OCI-LY3 (cell line): Measurements from ENCODE around the gene LIFR.

Experiments used
- H2AFZ ChIP-seq: fragments of 200-600, 300-600 bp; shearing (Covaris generic); 2 replicates; pipeline ENCODE4 v1.6.0; 2014; ENCODE audit warnings: antibody characterized with exemption, low read depth, low read length
- H3K27ac ChIP-seq: fragments of 200-600, 300-600 bp; sonication (generic); 2 replicates; pipeline ENCODE4 v1.5.1; 2014; ENCODE audit warnings: mild to moderate bottlenecking, low read length, moderate library complexity, mixed read lengths
- H3K27me3 ChIP-seq: fragments of 200-600, 300-600 bp; sonication (generic); 2 replicates; pipeline ENCODE4 v1.6.1; 2014; ENCODE audit warnings: low read depth, low read length, mixed read lengths
- H3K36me3 ChIP-seq: fragments of 200-600, 300-600 bp; sonication (generic); replicated peaks from 2 replicates; pipeline ENCODE3; 2014; ENCODE audit warnings: low read depth, low read length, mixed read lengths
- H3K4me1 ChIP-seq: fragments of 300-600, 200-600 bp; sonication (generic); 2 replicates; pipeline ENCODE4 v1.6.1; 2014; ENCODE audit warnings: low read length, mixed read lengths
- H3K4me2 ChIP-seq: fragments of 200-600, 300-600 bp; sonication (generic); 2 replicates; pipeline ENCODE4 v1.6.1; 2014; ENCODE audit warnings: low read length, mixed read lengths
- H3K4me3 ChIP-seq: fragments of 300-600, 200-600 bp; sonication (generic); 2 replicates; pipeline ENCODE4 v1.5.1; 2014; ENCODE audit warnings: antibody characterized with exemption, mild to moderate bottlenecking, low read length, moderate library complexity
- H3K79me2 ChIP-seq: fragments of 300-600, 200-600 bp; shearing (Covaris generic); 2 replicates; pipeline ENCODE4 v1.6.1; 2014; ENCODE audit warnings: mild to moderate bottlenecking, low read length, mixed read lengths
- H3K9ac ChIP-seq: fragments of 300-600, 200-600 bp; shearing (Covaris generic); 2 replicates; pipeline ENCODE4 v1.6.0; 2014; ENCODE audit warnings: mild to moderate bottlenecking, low read length, moderate library complexity
- H3K9me3 ChIP-seq: fragments of 200-600, 300-600 bp; shearing (Covaris generic); 2 replicates; pipeline ENCODE4 v1.6.1; 2014; ENCODE audit warnings: low read length, mixed read lengths; ENCODE audit not compliant: insufficient read depth
- H4K20me1 ChIP-seq: fragments of 200-600, 300-600 bp; sonication (generic); 2 replicates; pipeline ENCODE4 v1.6.1; 2016; ENCODE audit warnings: low read length, mixed read lengths; ENCODE audit not compliant: insufficient read depth
- CTCF ChIP-seq: fragments of 200-600, 300-600 bp; sonication (generic); IDR thresholded peaks from 2 replicates; pipeline ENCODE4 v1.5.1; 2014; ENCODE audit warnings: antibody characterized with exemption, low read length, low read depth
- EZH2phosphoT487 ChIP-seq: fragments of 200-600 bp; shearing (Covaris generic); IDR thresholded peaks from 2 replicates; pipeline ENCODE4 v1.6.1; 2018; ENCODE audit warnings: antibody characterized with exemption, mixed run types, low read depth

LIFR gene

GRCh38 chr5:38426986-38427950 is 129.2 kb downstream of the LIFR start:
- no peak overlapping the region for H3K4me2 ChIP-seq
- H3K9ac ChIP-seq: no peak overlapping the region
- no peak overlapping the region for H3K27ac ChIP-seq
- H3K4me3 ChIP-seq: no peak overlapping the region
- H3K9me3 ChIP-seq: no peaks in the 10 kb centered on the region
- H2AFZ ChIP-seq: no peak overlapping the region
- no peaks in the 10 kb centered on the region for H3K36me3 ChIP-seq
- no peaks in the 10 kb centered on the region for H3K4me1 ChIP-seq
- no peaks in the 10 kb centered on the region for H3K79me2 ChIP-seq
- TF ChIP-seq CTCF (no peak), EZH2phosphoT487 (no peak)
- peaks cover 7% of the 10 kb centered on the region; the same call in 1 of the 2 replicates for H3K27me3 ChIP-seq
- no peaks in the 10 kb centered on the region for H4K20me1 ChIP-seq

- H3K4me2 ChIP-seq: no peak overlapping the region
- H4K20me1 ChIP-seq: no peaks in the 10 kb centered on the region
- no peaks in the 10 kb centered on the region for H3K4me1 ChIP-seq
- H3K9ac ChIP-seq: no peak overlapping the region
- H2AFZ ChIP-seq: no peak overlapping the region
- H3K27me3 ChIP-seq: peaks cover 7% of the 10 kb centered on the region; the same call in 1 of the 2 replicates
- no peak overlapping the region for H3K27ac ChIP-seq
- H3K4me3 ChIP-seq: no peak overlapping the region
- no peaks in the 10 kb centered on the region for H3K9me3 ChIP-seq
- no peaks in the 10 kb centered on the region for H3K79me2 ChIP-seq
- TF ChIP-seq EZH2phosphoT487 (no peak), CTCF (no peak)
- no peaks in the 10 kb centered on the region for H3K36me3 ChIP-seq
These were observed 130.0 kb downstream of the LIFR start for GRCh38 chr5:38426490-38426889.
